HepG2 (cell line): ENCODE measurements around the gene POLL. TPM values are rescaled to one million over a fixed set of nuclear protein-coding genes. Genes with fewer than 3 reads are reported as not detected.
A peak's percentile ranks its signal among the peaks of the same experiment; 100 is the strongest.

Experiments used
- ATAC-seq: fragments of 200-7000 bp; cut with Tn5 transposase; 3 replicates; pipeline ENCODE4 v1.9.1; 2020; ENCODE audit warnings: mild to moderate bottlenecking, moderate library complexity
- BruUV-seq: library from RNA; stranded (reverse); fragments of 400-500 nt; replicated peaks from 2 replicates; lab custom pipeline; 2021; lab: Mats Ljungman, UMichigan
- CTCF ChIA-PET: fragments of 300-600 bp; formaldehyde crosslinking; extraction: SDS; loops from one replicate; lab custom pipeline; 2021; ENCODE audit warnings: low total read pairs, inconsistent platforms, low intra/inter-chr PET ratio; lab: Yijun Ruan, JAX
- POLR2A ChIA-PET: fragments of 350-600 bp; sonication (Branson Sonifier 250); formaldehyde crosslinking; loops from one replicate; lab custom pipeline; 2020; ENCODE audit warnings: antibody characterized with exemption, inconsistent platforms; lab: Yijun Ruan, JAX
- DNase-seq: peaks from one replicate; pipeline ENCODE4 v3.0.0-alpha.2; 2015; ENCODE audit warnings: low spot score
- FAIRE-seq: peaks from 3 replicates; lab custom pipeline; 2011; peaks lifted over from hg19 to GRCh38; lab: Jason Lieb, UNC
- H2AFZ ChIP-seq: one replicate; pipeline ENCODE4 v1.6.1; 2011; ENCODE audit warnings: low read length, inconsistent platforms
- H3K27ac ChIP-seq: fragments of 300-600 bp; 3 replicates; pipeline ENCODE4 v1.8.0; 2011; ENCODE audit warnings: mixed run types, mild to moderate bottlenecking, mixed read lengths, low read length, inconsistent platforms; ENCODE audit not compliant: insufficient read depth; ENCODE audit errors: extremely low read length
- H3K27me3 ChIP-seq, 2 experiments: fragments of 200-600 bp in 1 of 2; 2 replicates in 1 of 2; 3 replicates in 1 of 2; pipeline versions ENCODE4 v1.6.0 to v1.8.0; 2011; ENCODE audit warnings: low read length in 2 of 2, mild to moderate bottlenecking in 2 of 2, moderate library complexity in 2 of 2, inconsistent platforms in 1 of 2; ENCODE audit not compliant: insufficient read depth in 2 of 2, control insufficient read depth in 1 of 2
- H3K36me3 ChIP-seq, 2 experiments: fragments of 200-600 bp in 1 of 2; replicated peaks in 1 of 2; 2 replicates in 1 of 2; 3 replicates in 1 of 2; pipeline versions ENCODE4 v1.5.1 to v1.8.0; 2011; ENCODE audit warnings: low read length in 2 of 2, inconsistent platforms in 1 of 2; ENCODE audit not compliant: insufficient read depth in 2 of 2, control insufficient read depth in 1 of 2
- H3K4me1 ChIP-seq: 2 replicates; pipeline ENCODE4 v1.5.1; 2012; ENCODE audit warnings: low read length, inconsistent platforms; ENCODE audit not compliant: insufficient read depth
- H3K4me2 ChIP-seq: 2 replicates; pipeline ENCODE4 v1.6.0; 2011; ENCODE audit warnings: low read depth, low read length, inconsistent platforms
- H3K4me3 ChIP-seq, 3 experiments: fragments of 200-600 bp in 1 of 3; sonication (generic), shearing (Covaris generic) in 1 of 3; replicated peaks in 1 of 3; 2 replicates each; pipeline ENCODE4 v1.5.1; 2011 to 2016; ENCODE audit warnings: low read length in 3 of 3, inconsistent platforms in 2 of 3, low read depth in 2 of 3, mild to moderate bottlenecking in 2 of 3, control low read depth in 1 of 3, mixed read lengths in 1 of 3; ENCODE audit not compliant: insufficient read depth in 1 of 3
- H3K79me2 ChIP-seq: one replicate; pipeline ENCODE4 v1.6.1; 2011; ENCODE audit warnings: low read length, inconsistent platforms; ENCODE audit not compliant: insufficient read depth
- H3K9ac ChIP-seq: 2 replicates; pipeline ENCODE4 v1.6.0; 2011; ENCODE audit warnings: mild to moderate bottlenecking, low read depth, low read length, inconsistent platforms; ENCODE audit not compliant: insufficient read depth
- H3K9me3 ChIP-seq: 2 replicates; pipeline ENCODE4 v1.5.1; 2012; ENCODE audit warnings: mild to moderate bottlenecking, low read length
- H4K20me1 ChIP-seq: 2 replicates; pipeline ENCODE4 v1.6.0; 2011; ENCODE audit warnings: inconsistent platforms, mild to moderate bottlenecking, low read length, moderate library complexity; ENCODE audit not compliant: insufficient read depth
- AGO2 ChIP-seq: fragments of 200-400 bp; formaldehyde crosslinking; optimal IDR thresholded peaks from 2 replicates; pipeline ENCODE3; 2017; ENCODE audit warnings: mild to moderate bottlenecking, low read depth, low read length, moderate library complexity
- CEBPG ChIP-seq: IDR thresholded peaks from 2 replicates; pipeline ENCODE4 v1.6.1; 2016
- KLF16 ChIP-seq, 2 experiments: sonication (generic) in 1 of 2; formaldehyde crosslinking in 1 of 2; IDR thresholded peaks; 2 replicates each; pipeline versions ENCODE4 v1.6.1 to v1.8.0; 2016 to 2023; ENCODE audit warnings: missing genetic modification reagents in 2 of 2, missing compliant biosample characterization in 1 of 2
- MXI1 ChIP-seq: IDR thresholded peaks from 3 replicates; pipeline ENCODE4 v1.6.1; 2012; ENCODE audit warnings: low read depth, low read length, inconsistent platforms, borderline replicate concordance
- POLR2A ChIP-seq, 2 experiments: IDR thresholded peaks; 2 replicates each; pipeline ENCODE4 v1.6.1; 2011; ENCODE audit warnings: low read depth in 2 of 2, low read length in 2 of 2, mild to moderate bottlenecking in 1 of 2, moderate library complexity in 1 of 2; ENCODE audit not compliant: insufficient read depth in 1 of 2
- RAD51 ChIP-seq: fragments of 450-650 bp; IDR thresholded peaks from 2 replicates; pipeline ENCODE4 v1.6.1; 2016; ENCODE audit warnings: borderline replicate concordance
- YEATS2 ChIP-seq: sonication (generic); formaldehyde crosslinking; IDR thresholded peaks from 2 replicates; pipeline ENCODE4 v1.4.0; 2020; ENCODE audit warnings: missing genetic modification reagents, borderline replicate concordance
- ZFP82 ChIP-seq: sonication (generic); formaldehyde crosslinking; IDR thresholded peaks from 2 replicates; pipeline ENCODE4 v1.5.1; 2020; ENCODE audit warnings: mild to moderate bottlenecking, missing genetic modification reagents, borderline replicate concordance
- ZFP90 ChIP-seq: sonication (generic); formaldehyde crosslinking; IDR thresholded peaks from 2 replicates; pipeline ENCODE4 v1.8.0; 2022; ENCODE audit warnings: missing genetic modification reagents, mild to moderate bottlenecking, inconsistent platforms, borderline replicate concordance
- ZFX ChIP-seq: sonication (generic); formaldehyde crosslinking; IDR thresholded peaks from 2 replicates; pipeline ENCODE4 v1.4.0; 2020; ENCODE audit warnings: mild to moderate bottlenecking, low read depth, missing genetic modification reagents, moderate library complexity
- ZNF451 ChIP-seq: sonication (generic); formaldehyde crosslinking; IDR thresholded peaks from 2 replicates; pipeline ENCODE4 v1.5.0; 2020; ENCODE audit warnings: mild to moderate bottlenecking, missing genetic modification reagents
- ZNF672 ChIP-seq: sonication (generic); formaldehyde crosslinking; IDR thresholded peaks from 2 replicates; pipeline ENCODE4 v1.8.1; 2022; ENCODE audit warnings: missing genetic modification reagents
- ZNF724P ChIP-seq: sonication (generic); formaldehyde crosslinking; IDR thresholded peaks from 2 replicates; pipeline ENCODE4 v1.8.0; 2022; ENCODE audit warnings: missing genetic modification reagents, borderline replicate concordance
- ZSCAN30 ChIP-seq: sonication (generic); formaldehyde crosslinking; IDR thresholded peaks from 2 replicates; pipeline ENCODE4 v1.5.0; 2020; ENCODE audit warnings: mild to moderate bottlenecking, missing genetic modification reagents
- WGBS: methylation state at CpG from one replicate; pipeline ENCODE4 v1.1.6; 2017; ENCODE audit warnings: low lambda C conversion rate; 5-methylcytosine and 5-hydroxymethylcytosine counted together
- in situ Hi-C: cut with HindIII; loops from 2 replicates; pipeline ENCODE4 v1.10.0; 2017; ENCODE audit warnings: low pct_unique_long_range_greater_than_20kb; ENCODE audit not compliant: extremely low pct_ligation_motif_present
- intact Hi-C: fragments of 100-400 bp; cut with micrococcal nuclease; formaldehyde crosslinking; loops from one replicate; pipeline ENCODE4 v1.10.0; 2022; ENCODE audit not compliant: unreplicated experiment
- polyA plus RNA-seq, 8 experiments: library from polyadenylated mRNA; depleted of rRNA in 3 of 8; stranded (reverse) in 7 of 8; unstranded in 1 of 8; fragments of >200 nt; fragmentation: Illumina TruSeq in 4 of 8; extraction: Trizol in 4 of 8; gene quantifications; 2 replicates each; pipeline versions ENCODE4 v1.2.1 to v1.2.3, GENCODE V29; 2011 to 2016; ENCODE audit warnings: low read depth in 4 of 8, missing spikeins in 1 of 8, mixed read lengths in 1 of 8; ENCODE audit not compliant: insufficient read depth in 1 of 8
- total RNA-seq, 5 experiments: library from RNA; depleted of rRNA; stranded (reverse); fragments of >200 nt; fragmentation: Illumina TruSeq; extraction: Trizol; gene quantifications; 2 replicates each; pipeline ENCODE4 v1.2.3, GENCODE V29; 2016; ENCODE audit warnings: low read depth in 1 of 5
- TF ChIP-seq, protein P1 (sequence below): sonication (generic); formaldehyde crosslinking; conservative IDR thresholded peaks from 2 replicates; pipeline ENCODE4 v1.4.0; 2020; ENCODE audit warnings: mild to moderate bottlenecking, missing genetic modification reagents, moderate library complexity

POLL gene
- total and polyA plus RNA-seq, 2 of the 13 experiments (the other 11 are each of a cell fraction or from before 2014, with no cell fraction given) = 13.8 to 19.1 TPM

DNA sequence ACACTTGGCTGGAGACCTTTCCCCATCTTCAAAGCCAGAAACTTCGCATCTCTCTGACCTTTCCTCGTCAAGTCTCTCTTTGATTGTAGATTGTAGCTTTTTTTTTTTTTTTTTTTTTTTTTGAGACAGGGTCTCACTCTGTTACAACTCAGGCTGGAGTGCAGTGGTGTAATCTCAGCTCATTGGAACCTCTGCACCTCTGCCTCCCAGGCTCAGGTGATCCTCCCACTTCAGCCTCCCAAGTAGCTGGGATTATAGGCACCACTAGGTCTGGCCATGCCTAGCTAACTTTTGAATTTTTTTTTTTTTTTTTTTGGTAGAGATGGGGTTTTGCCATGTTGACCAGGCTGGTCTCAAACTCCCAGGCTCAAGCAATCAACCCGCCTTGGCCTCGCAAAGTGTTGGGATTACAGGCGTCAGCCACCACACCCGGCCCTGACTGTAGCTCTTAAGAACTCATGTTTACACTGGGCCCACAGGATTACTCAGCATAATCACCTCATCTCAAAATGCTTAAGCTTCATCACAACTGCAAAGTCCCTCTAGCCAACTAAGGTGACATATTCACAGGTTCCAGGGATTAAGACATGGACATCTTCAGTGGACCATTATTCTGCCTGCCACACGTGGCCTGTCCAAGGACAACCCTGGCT is 11.7 kb downstream of the POLL start (continued):
- TF ChIP-seq ZFP90 (CRISPR knock-in tag) (no peak), ZNF451 (no peak), ZFX (CRISPR knock-in tag) (no peak), AGO2 (no peak), ZFP82 (CRISPR knock-in tag) (no peak)
- TF ChIP-seq, protein P1, sequence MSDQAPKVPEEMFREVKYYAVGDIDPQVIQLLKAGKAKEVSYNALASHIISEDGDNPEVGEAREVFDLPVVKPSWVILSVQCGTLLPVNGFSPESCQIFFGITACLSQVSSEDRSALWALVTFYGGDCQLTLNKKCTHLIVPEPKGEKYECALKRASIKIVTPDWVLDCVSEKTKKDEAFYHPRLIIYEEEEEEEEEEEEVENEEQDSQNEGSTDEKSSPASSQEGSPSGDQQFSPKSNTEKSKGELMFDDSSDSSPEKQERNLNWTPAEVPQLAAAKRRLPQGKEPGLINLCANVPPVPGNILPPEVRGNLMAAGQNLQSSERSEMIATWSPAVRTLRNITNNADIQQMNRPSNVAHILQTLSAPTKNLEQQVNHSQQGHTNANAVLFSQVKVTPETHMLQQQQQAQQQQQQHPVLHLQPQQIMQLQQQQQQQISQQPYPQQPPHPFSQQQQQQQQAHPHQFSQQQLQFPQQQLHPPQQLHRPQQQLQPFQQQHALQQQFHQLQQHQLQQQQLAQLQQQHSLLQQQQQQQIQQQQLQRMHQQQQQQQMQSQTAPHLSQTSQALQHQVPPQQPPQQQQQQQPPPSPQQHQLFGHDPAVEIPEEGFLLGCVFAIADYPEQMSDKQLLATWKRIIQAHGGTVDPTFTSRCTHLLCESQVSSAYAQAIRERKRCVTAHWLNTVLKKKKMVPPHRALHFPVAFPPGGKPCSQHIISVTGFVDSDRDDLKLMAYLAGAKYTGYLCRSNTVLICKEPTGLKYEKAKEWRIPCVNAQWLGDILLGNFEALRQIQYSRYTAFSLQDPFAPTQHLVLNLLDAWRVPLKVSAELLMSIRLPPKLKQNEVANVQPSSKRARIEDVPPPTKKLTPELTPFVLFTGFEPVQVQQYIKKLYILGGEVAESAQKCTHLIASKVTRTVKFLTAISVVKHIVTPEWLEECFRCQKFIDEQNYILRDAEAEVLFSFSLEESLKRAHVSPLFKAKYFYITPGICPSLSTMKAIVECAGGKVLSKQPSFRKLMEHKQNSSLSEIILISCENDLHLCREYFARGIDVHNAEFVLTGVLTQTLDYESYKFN = no peak

DNA sequence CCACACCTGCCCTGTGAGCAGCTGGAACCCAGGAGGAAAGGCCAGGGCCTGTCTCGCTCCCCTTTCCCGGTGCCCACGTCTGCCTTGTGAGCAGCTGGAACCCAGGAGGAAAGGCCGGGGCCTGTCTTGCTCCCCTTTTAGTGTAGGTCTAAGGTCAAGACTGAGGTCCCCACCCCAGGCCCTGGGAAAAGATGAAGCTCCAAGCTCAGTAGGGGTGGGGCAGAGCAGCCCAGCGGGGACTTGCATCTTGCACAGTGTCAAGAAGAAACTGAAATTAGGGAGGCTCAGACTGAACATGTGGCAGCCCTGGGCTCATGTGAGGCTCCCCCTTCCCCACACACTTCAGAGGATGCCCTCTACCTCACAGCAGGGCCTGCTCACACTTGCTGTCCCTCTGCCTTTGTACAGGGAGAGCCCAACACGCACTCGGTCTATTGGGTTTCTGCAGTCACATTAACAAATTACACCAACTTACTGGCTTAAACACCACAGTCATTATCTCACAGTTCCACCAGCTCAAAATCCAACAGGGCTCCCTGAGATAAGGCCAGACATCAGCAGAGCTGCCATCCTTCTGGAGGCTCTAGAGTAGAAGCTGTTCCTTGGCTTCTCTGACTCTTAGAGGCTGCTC is 12.4 kb downstream of the POLL start:
- WGBS = 92% methylated on average over 5 of the region's 7 CpGs
- CTCF ChIA-PET = no interaction called here
- FAIRE-seq = no peak

More for the DNA sequence above, 12.4 kb downstream of the POLL start:
- ATAC-seq (no peak), DNase-seq (no peak)
- no TSS peak for BruUV-seq
- Histone ChIP-seq H3K9ac (no peak overlapping the region), H3K4me3 (no peak overlapping the region), H3K79me2 (no peaks in the 10 kb centered on the region), H3K4me1 (peaks cover 8% of the 10 kb centered on the region), H2AFZ (no peak overlapping the region), H3K4me2 (no peak overlapping the region), H3K9me3 (no peaks in the 10 kb centered on the region), H4K20me1 (no peaks in the 10 kb centered on the region), H3K27ac (no peak overlapping the region)
- in situ Hi-C loops (no loop called here), intact Hi-C loops (no loop called here)
- TF ChIP-seq POLR2A (IDR thresholded peaks at IDR 0.05; ENCODE audit: insufficient read depth in 1 of 2, low read depth in 2 of 2, low read length in 2 of 2) = peak in 1 of 2 experiments; percentile 31; a peak in 1 of 4 replicates
- no peak for TF ChIP-seq RAD51
- no peak for TF ChIP-seq ZNF672 (CRISPR knock-in tag)
- TF ChIP-seq ZSCAN30 (CRISPR knock-in tag) = no peak
- no peak for TF ChIP-seq MXI1
- TF ChIP-seq AGO2 = peak; percentile 10
- no peak for TF ChIP-seq KLF16 (CRISPR knock-in tag; IDR thresholded peaks at IDR 0.05)
- TF ChIP-seq ZNF724P = no peak
- no peak for TF ChIP-seq CEBPG (CRISPR knock-in tag)
- no peak for TF ChIP-seq YEATS2
- TF ChIP-seq, all 625 proteins: peak for 2
- peaks cover 0 to 4% of the 10 kb centered on the region in 2 experiments; a peak in 1 of 5 replicates for H3K36me3 ChIP-seq
- H3K27me3 ChIP-seq = peaks cover 0 to 2% of the 10 kb centered on the region in 2 experiments; a peak in 1 of 5 replicates
- POLR2A ChIA-PET = interaction anchor here (2.0 kb wide), 1 partner anchor 11 kb away, joined by 6 read pairs; no protein-coding TSS in a partner anchor
